HEK293 (cell line): ENCODE results near the gene GPR179.

ENCODE experiments used
- CTCF ChIA-PET: fragments of 350-600 bp; formaldehyde crosslinking; extraction: SDS; loops from one replicate; lab custom pipeline; 2021; ENCODE audit warnings: antibody characterized with exemption; lab: Yijun Ruan, JAX
- POLR2A ChIA-PET: fragments of 300-600 bp; formaldehyde crosslinking; extraction: SDS; loops from one replicate; lab custom pipeline; 2020; ENCODE audit warnings: antibody characterized with exemption, inconsistent platforms; lab: Yijun Ruan, JAX
- H3K27ac ChIP-seq: fragments of 200-500 bp; sonication (Bioruptor generic); 2 replicates; pipeline ENCODE4 v1.5.1; 2014; ENCODE audit warnings: low read depth, low read length, control low read depth, inconsistent platforms; ENCODE audit errors: extremely low read depth
- H3K36me3 ChIP-seq, 2 experiments: fragments of 200-500 bp in 1 of 2; sonication (Bioruptor generic) in 1 of 2; 1 replicate in 1 of 2; 2 replicates in 1 of 2; pipeline ENCODE4 v1.5.1; 2014 to 2017; ENCODE audit warnings: inconsistent platforms in 2 of 2, low read length in 2 of 2; ENCODE audit not compliant: control insufficient read depth in 2 of 2, insufficient read depth in 1 of 2
- H3K4me1 ChIP-seq: fragments of 200-500 bp; sonication (Bioruptor generic); 2 replicates; pipeline ENCODE4 v1.5.1; 2014; ENCODE audit warnings: mild to moderate bottlenecking, low read length, inconsistent platforms; ENCODE audit not compliant: control insufficient read depth, insufficient read depth
- H3K4me3 ChIP-seq: 2 replicates; pipeline ENCODE4 v1.5.1; 2011; ENCODE audit warnings: low read depth, mild to moderate bottlenecking, control low read depth, low read length, moderate library complexity
- H3K9me3 ChIP-seq: fragments of 200-500 bp; sonication (Bioruptor generic); 2 replicates; pipeline ENCODE4 v1.5.1; 2014; ENCODE audit warnings: low read depth, low read length, inconsistent platforms; ENCODE audit not compliant: control insufficient read depth, insufficient read depth
- HOXC10 ChIP-seq: sonication (generic); formaldehyde crosslinking; IDR thresholded peaks from 2 replicates; pipeline ENCODE4 v1.8.1; 2023; ENCODE audit warnings: mild to moderate bottlenecking, missing genetic modification reagents
- IKZF3 ChIP-seq: fragments of 450-650 bp; IDR thresholded peaks from 2 replicates; pipeline ENCODE4 v1.5.0; 2018; ENCODE audit warnings: missing biosample characterization, mild to moderate bottlenecking, missing genetic modification characterization, moderate library complexity
- KLF1 ChIP-seq: fragments of 450-650 bp; formaldehyde crosslinking; IDR thresholded peaks from 2 replicates; pipeline ENCODE4 v1.5.1; 2016; ENCODE audit warnings: missing biosample characterization, missing genetic modification characterization
- PRDM2 ChIP-seq: fragments of 450-650 bp; formaldehyde crosslinking; IDR thresholded peaks from 2 replicates; pipeline ENCODE4 v1.5.1; 2016; ENCODE audit warnings: missing biosample characterization, missing genetic modification characterization, borderline replicate concordance
- TRIM28 ChIP-seq: IDR thresholded peaks from 2 replicates; pipeline ENCODE4 v1.6.1; 2011; ENCODE audit warnings: low read length, control low read depth, borderline replicate concordance
- ZBTB21 ChIP-seq: fragments of 450-650 bp; formaldehyde crosslinking; IDR thresholded peaks from 2 replicates; pipeline ENCODE4 v1.5.1; 2017; ENCODE audit warnings: missing biosample characterization, missing genetic modification characterization
- ZNF114 ChIP-seq: fragments of 450-650 bp; formaldehyde crosslinking; IDR thresholded peaks from 2 replicates; pipeline ENCODE4 v1.5.0; 2017; ENCODE audit warnings: missing biosample characterization, missing genetic modification characterization
- ZNF16 ChIP-seq: fragments of 450-650 bp; formaldehyde crosslinking; IDR thresholded peaks from 2 replicates; pipeline ENCODE4 v1.5.1; 2016; ENCODE audit warnings: low read depth, missing biosample characterization, missing genetic modification characterization
- ZNF214 ChIP-seq: fragments of 450-650 bp; formaldehyde crosslinking; IDR thresholded peaks from 2 replicates; pipeline ENCODE4 v1.5.1; 2017; ENCODE audit warnings: missing biosample characterization, mild to moderate bottlenecking, missing genetic modification characterization, borderline replicate concordance
- ZNF366 ChIP-seq: fragments of 450-650 bp; formaldehyde crosslinking; conservative IDR thresholded peaks from 2 replicates; pipeline ENCODE4 v1.5.1; 2016; ENCODE audit warnings: missing biosample characterization, missing genetic modification characterization
- ZNF48 ChIP-seq: fragments of 450-650 bp; formaldehyde crosslinking; IDR thresholded peaks from 2 replicates; pipeline ENCODE4 v1.5.1; 2016; ENCODE audit warnings: missing biosample characterization, missing genetic modification characterization
- ZNF626 ChIP-seq: fragments of 450-650 bp; sonication (Bioruptor Pico); formaldehyde crosslinking; IDR thresholded peaks from 2 replicates; pipeline ENCODE4 v1.5.1; 2018; ENCODE audit warnings: missing biosample characterization, missing genetic modification characterization, inconsistent platforms
- ZNF629 ChIP-seq: fragments of 450-650 bp; formaldehyde crosslinking; IDR thresholded peaks from 2 replicates; pipeline ENCODE4 v1.5.1; 2017; ENCODE audit warnings: missing biosample characterization, missing genetic modification characterization
- ZNF654 ChIP-seq: fragments of 450-650 bp; formaldehyde crosslinking; IDR thresholded peaks from 2 replicates; pipeline ENCODE4 v1.5.1; 2016; ENCODE audit warnings: low read depth, missing biosample characterization, missing genetic modification characterization
- ZNF664 ChIP-seq: fragments of 450-650 bp; formaldehyde crosslinking; IDR thresholded peaks from 2 replicates; pipeline ENCODE4 v1.5.1; 2016; ENCODE audit warnings: missing biosample characterization, missing genetic modification characterization
- ZNF670 ChIP-seq: fragments of 450-650 bp; formaldehyde crosslinking; IDR thresholded peaks from 2 replicates; pipeline ENCODE4 v1.5.1; 2016; ENCODE audit warnings: missing biosample characterization, missing genetic modification characterization, low read depth
- ZSCAN4 ChIP-seq: fragments of 450-650 bp; formaldehyde crosslinking; IDR thresholded peaks from 2 replicates; pipeline ENCODE4 v1.5.1; 2017; ENCODE audit warnings: missing biosample characterization, missing genetic modification characterization
- ZXDB ChIP-seq: fragments of 450-650 bp; formaldehyde crosslinking; IDR thresholded peaks from 2 replicates; pipeline ENCODE4 v1.5.1; 2016; ENCODE audit warnings: missing biosample characterization, missing genetic modification characterization

The GPR179 gene

GRCh38 chr17:38322897-38323296 lies 20.9 kb downstream of the GPR179 start:
- POLR2A ChIA-PET: interaction anchor here (0.7 kb wide), 1 partner anchor 18 kb away, joined by 4 read pairs; no protein-coding TSS in a partner anchor

GRCh38 chr17:38322156-38322779 lies 21.5 kb downstream of the GPR179 start:
- no peak for TF ChIP-seq IKZF3
- no peak for TF ChIP-seq ZNF629 (tag by site-specific recombination)
- no peak for TF ChIP-seq ZNF654 (tag by site-specific recombination)
- no peak for TF ChIP-seq ZNF664
- no peak overlapping the region for H3K4me3 ChIP-seq
- H3K27ac ChIP-seq: no peak overlapping the region
- H3K36me3 ChIP-seq: peaks cover 30 to 50% of the 10 kb centered on the region in 2 experiments
- ChIA-PET POLR2A (interaction anchor here (0.6 to 0.9 kb wide), 3 partner anchors 9 to 92 kb away, joined by 3 to 4 read pairs (median 3); no protein-coding TSS in a partner anchor), CTCF (interaction anchor here (0.6 to 6.4 kb wide), 21 partner anchors 9 to 949 kb away, joined by 3 to 124 read pairs (median 4); partner anchors contain the start of gene SOCS7)
- peaks cover 4% of the 10 kb centered on the region for H3K4me1 ChIP-seq
- no peaks in the 10 kb centered on the region for H3K9me3 ChIP-seq

More at GRCh38 chr17:38322897-38323296, 20.9 kb downstream of the GPR179 start:
- Histone ChIP-seq H3K4me3 (no peak overlapping the region), H3K9me3 (no peaks in the 10 kb centered on the region), H3K27ac (no peak overlapping the region), H3K36me3 (peaks cover 27 to 49% of the 10 kb centered on the region in 2 experiments), H3K4me1 (peaks cover 4% of the 10 kb centered on the region)
- TF ChIP-seq ZXDB (tag by site-specific recombination): no peak
- no peak for TF ChIP-seq ZNF114 (tag by site-specific recombination)
- TF ChIP-seq ZNF626 (tag by site-specific recombination): no peak
- no peak for TF ChIP-seq ZNF366 (tag by site-specific recombination)
- no peak for TF ChIP-seq ZNF629 (tag by site-specific recombination)
- TF ChIP-seq PRDM2 (tag by site-specific recombination): no peak
- TF ChIP-seq ZNF48: no peak
- TF ChIP-seq KLF1 (tag by site-specific recombination): no peak
- no peak for TF ChIP-seq TRIM28
- TF ChIP-seq ZBTB21 (tag by site-specific recombination): no peak
- TF ChIP-seq ZSCAN4: no peak
- no peak for TF ChIP-seq ZNF670 (tag by site-specific recombination)
- TF ChIP-seq HOXC10 (CRISPR knock-in tag): no peak
- TF ChIP-seq ZNF16: no peak
- TF ChIP-seq ZNF214 (tag by site-specific recombination): no peak
- CTCF ChIA-PET: interaction anchor here (0.6 to 6.4 kb wide), 16 partner anchors 10 to 950 kb away, joined by 3 to 124 read pairs (median 4); partner anchors contain the start of gene SOCS7
